Lower leg skin (tissue), 4 donors: ENCODE data around the gene CBX4. TPM values are rescaled to one million over a fixed set of nuclear protein-coding genes. Genes with fewer than 3 reads are reported as not detected.

Source experiments
- DNase-seq, 2 donors: peaks; one replicate each; pipeline ENCODE4 v3.0.0-alpha.2; 2019; ENCODE audit warnings: low spot score in 2 of 2
- H3K4me3 ChIP-seq: fragments of 200-600 bp; sonication (generic); 2 replicates; pipeline ENCODE4 v1.5.1; 2017; ENCODE audit warnings: mild to moderate bottlenecking, low read depth; ENCODE audit not compliant: poor library complexity, severe bottlenecking
- POLR2A ChIP-seq, 2 donors: fragments of 450-650 bp; IDR thresholded peaks; one replicate each; pipeline ENCODE4 v1.6.1; 2016 to 2017; ENCODE audit warnings: antibody characterized with exemption in 2 of 2, mild to moderate bottlenecking in 1 of 2, moderate library complexity in 1 of 2
- WGBS, 2 donors: methylation state at CpG; one replicate each; pipeline ENCODE4 v1.1.5; 2018; 5-methylcytosine and 5-hydroxymethylcytosine counted together
- intact Hi-C: fragments of 100-400 bp; cut with DNase I; formaldehyde crosslinking; loops from one replicate; pipeline ENCODE4 v1.15.0; 2023; ENCODE audit warnings: low total_unique reads
- total RNA-seq, 4 donors: library from RNA; depleted of rRNA; stranded (reverse); fragments of >200 nt; gene quantifications; one replicate each; pipeline ENCODE4 v1.1.0, GENCODE V29; 2016
- TF ChIP-seq, protein P1 (sequence below), 3 donors: fragments of 450-650 bp; IDR thresholded peaks; one replicate each; pipeline ENCODE4 v1.5.1; 2016; ENCODE audit warnings: antibody characterized with exemption in 3 of 3, mild to moderate bottlenecking in 3 of 3, moderate library complexity in 2 of 3

Gene CBX4
- total RNA-seq, 4 donors from 2014 or later: 30.2 to 35.6 (median 32.2) TPM

DNA sequence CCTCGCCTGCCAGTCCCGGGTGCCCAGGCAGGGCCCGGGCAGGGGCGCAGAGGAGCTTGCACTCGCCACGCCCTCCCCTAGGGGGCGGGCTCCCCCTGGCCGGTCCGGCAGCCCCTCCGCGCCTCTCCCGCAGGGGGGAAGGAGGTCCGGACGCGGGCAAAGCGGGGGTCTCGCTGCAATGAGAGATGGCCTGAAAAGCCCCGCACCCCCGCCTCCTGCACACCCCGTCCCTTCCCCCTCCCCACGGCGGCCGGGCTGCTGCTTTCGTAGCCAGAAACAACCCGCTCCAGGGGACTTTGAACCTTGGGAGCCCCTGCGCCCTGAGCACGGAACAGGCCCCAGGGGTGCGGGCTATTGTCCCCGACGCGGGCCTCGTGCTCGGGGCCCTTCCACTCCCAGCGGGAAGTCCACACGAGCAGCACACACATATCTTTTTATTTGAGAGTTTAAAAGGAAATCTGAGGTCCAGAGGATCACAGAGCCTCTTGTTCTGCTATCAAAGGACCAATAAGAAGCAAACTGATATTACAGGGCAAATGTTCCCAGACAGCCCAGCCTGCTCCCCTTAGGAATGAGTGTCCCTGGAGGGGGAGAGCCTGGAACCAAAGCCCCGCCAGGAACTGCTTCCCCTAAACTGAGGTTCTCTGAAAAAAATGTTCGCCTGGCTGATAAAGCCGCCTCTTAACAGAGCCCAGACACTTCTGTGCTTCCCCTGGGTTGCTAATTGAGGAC is 5.8 kb upstream of the CBX4 start:
- H3K4me3 ChIP-seq: no peak overlapping the region
- 6 to 7% methylated on average over 13 to 26 of the region's 38 CpGs for WGBS, 2 donors
- DNase-seq: peak in 1 of 2 donors; percentile 90
- TF ChIP-seq POLR2A (IDR thresholded peaks at IDR 0.05): no peak
- intact Hi-C loops: no loop called here

DNA sequence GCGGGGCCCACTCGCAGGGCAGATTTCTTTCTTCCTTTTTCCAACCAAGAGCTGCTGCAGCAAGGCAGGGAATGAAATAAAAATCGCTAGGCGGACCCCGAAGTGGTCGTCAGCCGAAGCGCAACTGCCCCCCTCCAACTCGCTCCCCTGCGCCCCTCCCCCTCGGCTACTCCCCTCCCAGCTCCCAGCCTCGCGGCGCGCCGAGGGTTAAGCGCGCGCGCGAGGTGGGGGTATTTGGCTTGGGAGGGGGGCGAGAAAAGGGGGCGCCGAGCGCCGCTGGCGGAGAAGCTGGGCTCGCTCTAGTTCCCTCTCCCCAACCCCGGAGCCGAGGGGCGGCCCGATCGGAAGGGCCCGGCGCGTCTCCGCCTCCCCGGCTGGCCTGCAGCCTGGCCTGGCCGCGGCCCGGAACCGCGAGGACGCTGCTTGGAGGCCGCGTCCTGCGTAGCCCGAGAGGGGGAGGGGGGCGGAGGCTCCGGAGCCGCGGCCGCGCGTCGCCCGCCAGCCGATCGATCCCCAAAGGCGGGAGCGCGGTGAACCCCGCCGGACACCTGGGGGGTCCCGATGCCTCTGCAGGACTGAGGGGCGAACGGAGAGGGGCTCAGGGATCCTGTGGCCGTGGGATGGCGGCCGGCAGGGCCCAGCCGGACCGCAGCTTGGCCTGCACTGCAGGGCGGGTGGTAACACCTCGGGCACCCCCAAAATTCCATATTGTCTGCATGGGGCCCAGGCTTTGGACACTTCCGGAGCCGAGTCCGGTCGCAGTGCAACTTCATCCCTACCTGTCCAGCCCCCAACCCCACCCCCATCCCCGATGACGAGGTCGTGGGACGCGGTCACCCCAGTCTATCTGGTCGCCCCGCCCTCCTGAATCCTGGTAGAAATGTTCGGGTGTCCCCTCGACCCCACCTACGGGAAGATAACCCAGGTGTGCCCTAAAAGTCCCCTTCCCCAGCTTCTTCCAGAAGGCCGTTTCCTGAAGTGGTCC is 4.9 kb upstream of the CBX4 start:
- WGBS, 2 donors: 2 to 3% methylated on average over 26 to 34 of the region's 89 CpGs
- H3K4me3 ChIP-seq: peak overlapping the region; percentile 27
- peak in 1 of 2 donors; percentile 90 for DNase-seq
- intact Hi-C loops: loop anchor here (2.0 kb wide), 1 partner anchor 45 kb away; no protein-coding TSS in a partner anchor
- TF ChIP-seq, protein P1, sequence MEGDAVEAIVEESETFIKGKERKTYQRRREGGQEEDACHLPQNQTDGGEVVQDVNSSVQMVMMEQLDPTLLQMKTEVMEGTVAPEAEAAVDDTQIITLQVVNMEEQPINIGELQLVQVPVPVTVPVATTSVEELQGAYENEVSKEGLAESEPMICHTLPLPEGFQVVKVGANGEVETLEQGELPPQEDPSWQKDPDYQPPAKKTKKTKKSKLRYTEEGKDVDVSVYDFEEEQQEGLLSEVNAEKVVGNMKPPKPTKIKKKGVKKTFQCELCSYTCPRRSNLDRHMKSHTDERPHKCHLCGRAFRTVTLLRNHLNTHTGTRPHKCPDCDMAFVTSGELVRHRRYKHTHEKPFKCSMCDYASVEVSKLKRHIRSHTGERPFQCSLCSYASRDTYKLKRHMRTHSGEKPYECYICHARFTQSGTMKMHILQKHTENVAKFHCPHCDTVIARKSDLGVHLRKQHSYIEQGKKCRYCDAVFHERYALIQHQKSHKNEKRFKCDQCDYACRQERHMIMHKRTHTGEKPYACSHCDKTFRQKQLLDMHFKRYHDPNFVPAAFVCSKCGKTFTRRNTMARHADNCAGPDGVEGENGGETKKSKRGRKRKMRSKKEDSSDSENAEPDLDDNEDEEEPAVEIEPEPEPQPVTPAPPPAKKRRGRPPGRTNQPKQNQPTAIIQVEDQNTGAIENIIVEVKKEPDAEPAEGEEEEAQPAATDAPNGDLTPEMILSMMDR (IDR thresholded peaks at IDR 0.05): no peak
- no peak for TF ChIP-seq POLR2A (IDR thresholded peaks at IDR 0.05)

DNA sequence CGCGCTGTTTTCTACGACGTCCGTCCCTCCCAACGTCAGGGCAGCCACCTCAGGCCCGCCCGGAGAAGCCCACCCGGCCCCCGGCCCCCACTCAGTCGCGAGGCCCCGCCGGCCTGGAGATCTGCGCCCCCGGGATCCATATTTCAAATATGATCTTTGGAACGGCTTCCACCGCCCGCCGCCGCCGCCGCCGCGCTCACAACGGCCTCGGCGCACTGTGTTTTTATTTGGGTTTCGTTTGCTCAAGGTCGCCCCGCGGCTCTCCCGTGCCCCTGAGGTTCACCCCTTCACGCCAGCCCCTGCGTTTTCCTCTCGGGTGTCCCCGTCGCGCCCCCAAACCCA is 4.2 kb upstream of the CBX4 start:
- WGBS, 2 donors: 0% methylated on average over 25 to 29 of the region's 39 CpGs
- intact Hi-C loops: loop anchor here (2.0 kb wide), 1 partner anchor 45 kb away; no protein-coding TSS in a partner anchor
- no peak for DNase-seq
- peak overlapping the region; percentile 27 for H3K4me3 ChIP-seq
- TF ChIP-seq POLR2A (IDR thresholded peaks at IDR 0.05): no peak
- TF ChIP-seq, protein P1 (IDR thresholded peaks at IDR 0.05): no peak

DNA sequence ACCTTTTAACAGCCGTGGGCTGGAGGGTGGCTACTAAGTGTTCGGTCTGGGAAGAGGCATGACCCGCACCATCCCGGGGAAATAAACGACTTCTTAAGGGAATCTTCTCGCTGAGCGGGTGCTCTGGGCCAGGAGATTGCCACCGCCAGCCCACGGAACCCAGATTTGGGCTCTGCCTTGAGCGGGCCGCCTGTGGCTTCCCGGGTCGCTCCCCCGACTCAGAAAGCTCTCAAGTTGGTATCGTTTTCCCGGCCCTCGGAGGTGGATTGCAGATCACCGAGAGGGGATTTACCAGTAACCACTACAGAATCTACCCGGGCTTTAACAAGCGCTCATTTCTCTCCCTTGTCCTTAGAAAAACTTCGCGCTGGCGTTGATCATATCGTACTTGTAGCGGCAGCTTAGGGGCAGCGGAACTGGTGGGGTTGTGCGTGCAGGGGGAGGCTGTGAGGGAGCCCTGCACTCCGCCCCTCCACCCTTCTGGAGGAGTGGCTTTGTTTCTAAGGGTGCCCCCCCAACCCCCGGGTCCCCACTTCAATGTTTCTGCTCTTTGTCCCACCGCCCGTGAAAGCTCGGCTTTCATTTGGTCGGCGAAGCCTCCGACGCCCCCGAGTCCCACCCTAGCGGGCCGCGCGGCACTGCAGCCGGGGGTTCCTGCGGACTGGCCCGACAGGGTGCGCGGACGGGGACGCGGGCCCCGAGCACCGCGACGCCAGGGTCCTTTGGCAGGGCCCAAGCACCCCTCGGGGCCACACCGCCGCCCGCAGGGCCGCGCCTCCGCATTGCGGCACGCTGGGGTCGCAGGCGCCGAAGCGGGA is 3.6 kb upstream of the CBX4 start:
- no peak for DNase-seq
- WGBS, 2 donors: 2 to 5% methylated on average over 31 to 50 of the region's 66 CpGs
- no peak for TF ChIP-seq POLR2A (IDR thresholded peaks at IDR 0.05)
- TF ChIP-seq, protein P1 (IDR thresholded peaks at IDR 0.05): no peak
- intact Hi-C loops: loop anchor here (2.0 kb wide), 1 partner anchor 44 kb away; no protein-coding TSS in a partner anchor
- H3K4me3 ChIP-seq: no peak overlapping the region

DNA sequence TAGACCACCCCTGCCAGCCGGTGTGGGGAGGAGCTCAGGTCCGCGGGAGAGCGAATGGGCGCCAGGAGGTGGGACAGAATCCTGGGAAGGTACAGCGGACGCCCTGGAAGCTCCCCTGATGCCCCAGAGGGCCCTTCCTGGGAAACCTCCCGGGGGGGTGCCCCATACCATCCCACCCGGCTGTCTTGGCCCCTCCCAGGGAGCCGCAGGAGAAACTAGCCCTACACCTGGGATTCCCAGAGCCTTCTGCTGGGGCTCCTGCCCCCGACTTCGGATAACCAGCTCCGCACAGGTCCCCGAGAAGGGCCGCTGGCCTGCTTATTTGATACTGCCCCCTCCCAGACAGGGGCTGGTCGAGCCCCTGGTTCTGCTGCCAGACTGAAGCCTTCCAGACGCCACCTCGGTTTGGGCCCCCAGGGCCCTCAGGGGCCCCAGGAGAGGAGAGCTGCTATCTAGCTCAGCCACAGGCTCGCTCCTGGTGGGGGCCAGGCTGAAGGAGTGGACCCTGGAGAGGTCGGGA is 3.0 kb upstream of the CBX4 start:
- H3K4me3 ChIP-seq: no peak overlapping the region
- no peak for TF ChIP-seq POLR2A (IDR thresholded peaks at IDR 0.05)
- TF ChIP-seq, protein P1 (IDR thresholded peaks at IDR 0.05): no peak
- 10 to 24% methylated on average over 14 to 19 of the region's 20 CpGs for WGBS, 2 donors
- DNase-seq: no peak
- intact Hi-C loops: loop anchor here (2.0 kb wide), 1 partner anchor 43 kb away; no protein-coding TSS in a partner anchor
